NK-92 (cell line): ENCODE data around the gene MLXIP.
"Not testable (repeated sequence)": the region's sequence is repeated elsewhere in the genome, so short reads cannot be mapped to it uniquely, and the experiment has no call there.

Source experiments
- DNase-seq: peaks from one replicate; lab custom pipeline; 2025; ENCODE audit not compliant: unreplicated experiment; lab: John Stamatoyannopoulos, UW

The MLXIP gene

GRCh38 chr12:122144885-122145284 is 66.3 kb downstream of the MLXIP start:
- no peak for DNase-seq

- no peak for DNase-seq
These were observed 67.2 kb downstream of the MLXIP start for GRCh38 chr12:122145505-122146330.

- no peak for DNase-seq
These were observed 69.1 kb downstream of the MLXIP start for GRCh38 chr12:122147514-122148290.

GRCh38 chr12:122148657-122149056 is 70.1 kb downstream of the MLXIP start:
- no peak for DNase-seq

GRCh38 chr12:122150127-122150681 is 71.6 kb downstream of the MLXIP start:
- DNase-seq: no peak

- no peak for DNase-seq
These were observed 74.2 kb downstream of the MLXIP start for GRCh38 chr12:122152754-122153153.

GRCh38 chr12:122155705-122156104 is 77.1 kb downstream of the MLXIP start:
- DNase-seq: no peak

GRCh38 chr12:122158700-122159285 is 80.2 kb downstream of the MLXIP start:
- no peak for DNase-seq

- no peak for DNase-seq
These were observed 81.3 kb downstream of the MLXIP start for GRCh38 chr12:122159882-122160281.

- DNase-seq: no peak
These were observed 82.2 kb downstream of the MLXIP start for GRCh38 chr12:122160761-122161160.

GRCh38 chr12:122161682-122162081 is 83.1 kb downstream of the MLXIP start:
- DNase-seq: no peak

- no peak for DNase-seq
These were observed 84.4 kb downstream of the MLXIP start for GRCh38 chr12:122162976-122163375.

GRCh38 chr12:122166422-122167349 is 88.1 kb downstream of the MLXIP start:
- no peak for DNase-seq

- no peak for DNase-seq
These were observed 88.9 kb downstream of the MLXIP start for GRCh38 chr12:122167356-122167925.

GRCh38 chr12:122168492-122168891 is 89.9 kb downstream of the MLXIP start:
- DNase-seq: no peak

- DNase-seq: no peak
These were observed 92.8 kb downstream of the MLXIP start for GRCh38 chr12:122171399-122171798.

- no peak for DNase-seq
These were observed 93.8 kb downstream of the MLXIP start for GRCh38 chr12:122172262-122172939.

- DNase-seq: no peak
These were observed 95.7 kb downstream of the MLXIP start, which contains the start of gene IL31 for GRCh38 chr12:122174155-122174845. IL31 (minus strand) TSS chr12:122174221; CDS start chr12:122174172, 49 bp downstream.

- DNase-seq: not testable (repeated sequence)
These were observed 97.9 kb downstream of the MLXIP start for GRCh38 chr12:122176473-122176872.
